Tibial nerve (tissue), 3 donors: ENCODE data around the gene NBAS.

Experiments
- POLR2A ChIP-seq, 2 donors: fragments of 450-650 bp; IDR thresholded peaks; one replicate each; pipeline ENCODE4 v1.6.1; 2017; ENCODE audit warnings: antibody characterized with exemption in 2 of 2, mild to moderate bottlenecking in 2 of 2, moderate library complexity in 2 of 2
- TF ChIP-seq, protein P1 (sequence below), 5 experiments: fragments of 200-600 bp in 3 of 5; fragments of 450-650 bp in 2 of 5; sonication (generic) in 3 of 5; IDR thresholded peaks; one replicate each; pipeline ENCODE4 v1.5.1; 2016 to 2019; ENCODE audit warnings: antibody characterized with exemption in 5 of 5, mild to moderate bottlenecking in 3 of 5, moderate library complexity in 2 of 5

DNA sequence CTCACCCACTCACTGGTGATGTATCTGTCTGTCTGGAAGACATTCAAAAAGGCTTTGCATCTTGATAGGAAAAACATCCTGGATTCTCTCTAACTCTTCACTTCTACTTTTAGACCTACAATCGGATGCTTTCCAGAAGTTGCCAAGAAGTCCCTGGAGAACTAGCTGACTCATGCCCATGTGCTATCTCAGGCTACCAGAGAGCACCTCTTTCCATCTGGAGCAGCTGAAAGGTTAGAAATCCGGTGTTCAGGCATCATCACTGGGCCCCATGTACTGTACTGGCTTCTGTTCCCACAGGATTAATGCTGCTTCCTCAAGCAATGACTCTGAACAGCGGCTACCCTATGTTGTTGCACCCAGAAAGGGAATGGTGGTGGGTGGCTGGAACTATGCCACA, 259.0 kb downstream of the NBAS start:
- TF ChIP-seq, protein P1, sequence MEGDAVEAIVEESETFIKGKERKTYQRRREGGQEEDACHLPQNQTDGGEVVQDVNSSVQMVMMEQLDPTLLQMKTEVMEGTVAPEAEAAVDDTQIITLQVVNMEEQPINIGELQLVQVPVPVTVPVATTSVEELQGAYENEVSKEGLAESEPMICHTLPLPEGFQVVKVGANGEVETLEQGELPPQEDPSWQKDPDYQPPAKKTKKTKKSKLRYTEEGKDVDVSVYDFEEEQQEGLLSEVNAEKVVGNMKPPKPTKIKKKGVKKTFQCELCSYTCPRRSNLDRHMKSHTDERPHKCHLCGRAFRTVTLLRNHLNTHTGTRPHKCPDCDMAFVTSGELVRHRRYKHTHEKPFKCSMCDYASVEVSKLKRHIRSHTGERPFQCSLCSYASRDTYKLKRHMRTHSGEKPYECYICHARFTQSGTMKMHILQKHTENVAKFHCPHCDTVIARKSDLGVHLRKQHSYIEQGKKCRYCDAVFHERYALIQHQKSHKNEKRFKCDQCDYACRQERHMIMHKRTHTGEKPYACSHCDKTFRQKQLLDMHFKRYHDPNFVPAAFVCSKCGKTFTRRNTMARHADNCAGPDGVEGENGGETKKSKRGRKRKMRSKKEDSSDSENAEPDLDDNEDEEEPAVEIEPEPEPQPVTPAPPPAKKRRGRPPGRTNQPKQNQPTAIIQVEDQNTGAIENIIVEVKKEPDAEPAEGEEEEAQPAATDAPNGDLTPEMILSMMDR (IDR thresholded peaks at IDR 0.05): no peak
- no peak for TF ChIP-seq POLR2A (IDR thresholded peaks at IDR 0.05)
